ENCODE results near the gene SENP3.

DNA sequence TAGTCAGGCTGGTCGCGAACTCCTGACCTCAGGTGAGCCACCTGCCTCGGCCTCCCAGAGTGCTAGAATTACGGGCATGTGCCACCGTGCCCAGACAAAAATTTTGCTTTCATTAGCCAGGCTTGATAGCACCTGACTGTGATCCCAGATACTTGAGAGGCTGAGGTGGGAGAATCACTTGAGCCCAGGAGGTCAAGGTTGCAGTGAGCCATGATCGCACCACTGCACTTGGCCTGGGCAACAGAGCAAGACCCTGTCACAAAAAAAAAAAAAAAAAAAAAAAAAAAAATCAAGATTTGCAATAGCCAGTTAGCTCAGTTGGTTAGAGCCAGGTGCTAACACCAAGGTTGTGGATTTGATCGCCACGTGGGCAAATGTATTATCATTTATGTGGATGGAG lies 59.1 kb downstream of the SENP3 start:
- TF ChIP-seq, protein P1, sequence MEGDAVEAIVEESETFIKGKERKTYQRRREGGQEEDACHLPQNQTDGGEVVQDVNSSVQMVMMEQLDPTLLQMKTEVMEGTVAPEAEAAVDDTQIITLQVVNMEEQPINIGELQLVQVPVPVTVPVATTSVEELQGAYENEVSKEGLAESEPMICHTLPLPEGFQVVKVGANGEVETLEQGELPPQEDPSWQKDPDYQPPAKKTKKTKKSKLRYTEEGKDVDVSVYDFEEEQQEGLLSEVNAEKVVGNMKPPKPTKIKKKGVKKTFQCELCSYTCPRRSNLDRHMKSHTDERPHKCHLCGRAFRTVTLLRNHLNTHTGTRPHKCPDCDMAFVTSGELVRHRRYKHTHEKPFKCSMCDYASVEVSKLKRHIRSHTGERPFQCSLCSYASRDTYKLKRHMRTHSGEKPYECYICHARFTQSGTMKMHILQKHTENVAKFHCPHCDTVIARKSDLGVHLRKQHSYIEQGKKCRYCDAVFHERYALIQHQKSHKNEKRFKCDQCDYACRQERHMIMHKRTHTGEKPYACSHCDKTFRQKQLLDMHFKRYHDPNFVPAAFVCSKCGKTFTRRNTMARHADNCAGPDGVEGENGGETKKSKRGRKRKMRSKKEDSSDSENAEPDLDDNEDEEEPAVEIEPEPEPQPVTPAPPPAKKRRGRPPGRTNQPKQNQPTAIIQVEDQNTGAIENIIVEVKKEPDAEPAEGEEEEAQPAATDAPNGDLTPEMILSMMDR (IDR thresholded peaks at IDR 0.05): no peak
- no peak for TF ChIP-seq POLR2A (IDR thresholded peaks at IDR 0.05)

All from Peyer's patch (tissue), 4 donors.